Measurements from ENCODE around the gene FYB1. TPM values are rescaled to one million over a fixed set of nuclear protein-coding genes. Genes with fewer than 3 reads are reported as not detected.

FYB1 gene
- total RNA-seq, 1 experiment from 2014 or later: 10.5 TPM

DNA sequence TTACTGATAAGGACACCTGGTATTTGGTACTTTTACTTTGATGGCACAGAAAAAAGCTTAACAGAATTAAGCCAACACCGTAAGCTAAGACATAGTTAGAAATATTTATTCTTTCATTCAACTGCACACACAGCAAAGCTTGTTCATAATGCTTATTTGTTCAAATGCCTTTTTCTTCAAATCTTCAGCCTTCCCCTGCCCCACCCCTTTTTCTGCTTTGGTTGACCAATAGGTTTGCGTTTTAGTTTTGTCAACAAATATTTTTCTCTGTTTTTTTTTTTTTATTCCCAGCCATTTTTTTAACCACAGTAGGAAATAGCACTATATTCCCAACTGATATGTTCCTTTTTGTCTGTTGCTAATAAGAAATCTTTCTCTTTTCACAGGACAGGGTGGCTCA lies 140.2 kb downstream of the FYB1 start:
- peaks cover 25% of the 10 kb centered on the region for H3K4me1 ChIP-seq (replicated peaks; ENCODE audit: insufficient read depth)
- no TSS peak for BruUV-seq (replicated peaks)
- peaks cover 27% of the 10 kb centered on the region for H3F3A ChIP-seq (ENCODE audit: insufficient read depth, low read depth)
- no peak overlapping the region for H3K4me2 ChIP-seq
- ChIA-PET POLR2A (ENCODE audit: unreplicated experiment) (no interaction called here), CTCF (no interaction called here)
- H3K9me3 ChIP-seq (ENCODE audit: insufficient read depth, low read depth): peaks cover 12% of the 10 kb centered on the region; the same call in 1 of the 2 replicates
- no peak overlapping the region for H3K4me3 ChIP-seq
- intact Hi-C loops (cut with micrococcal nuclease; ENCODE audit: unreplicated experiment): loop anchor here (5.0 kb wide), 1 partner anchor 232 kb away; the partner anchor contains the start of gene OSMR
- H4K20me1 ChIP-seq (ENCODE audit: insufficient read depth): no peaks in the 10 kb centered on the region
- TF ChIP-seq, protein P1, sequence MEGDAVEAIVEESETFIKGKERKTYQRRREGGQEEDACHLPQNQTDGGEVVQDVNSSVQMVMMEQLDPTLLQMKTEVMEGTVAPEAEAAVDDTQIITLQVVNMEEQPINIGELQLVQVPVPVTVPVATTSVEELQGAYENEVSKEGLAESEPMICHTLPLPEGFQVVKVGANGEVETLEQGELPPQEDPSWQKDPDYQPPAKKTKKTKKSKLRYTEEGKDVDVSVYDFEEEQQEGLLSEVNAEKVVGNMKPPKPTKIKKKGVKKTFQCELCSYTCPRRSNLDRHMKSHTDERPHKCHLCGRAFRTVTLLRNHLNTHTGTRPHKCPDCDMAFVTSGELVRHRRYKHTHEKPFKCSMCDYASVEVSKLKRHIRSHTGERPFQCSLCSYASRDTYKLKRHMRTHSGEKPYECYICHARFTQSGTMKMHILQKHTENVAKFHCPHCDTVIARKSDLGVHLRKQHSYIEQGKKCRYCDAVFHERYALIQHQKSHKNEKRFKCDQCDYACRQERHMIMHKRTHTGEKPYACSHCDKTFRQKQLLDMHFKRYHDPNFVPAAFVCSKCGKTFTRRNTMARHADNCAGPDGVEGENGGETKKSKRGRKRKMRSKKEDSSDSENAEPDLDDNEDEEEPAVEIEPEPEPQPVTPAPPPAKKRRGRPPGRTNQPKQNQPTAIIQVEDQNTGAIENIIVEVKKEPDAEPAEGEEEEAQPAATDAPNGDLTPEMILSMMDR (conservative IDR thresholded peaks at IDR 0.05): no peak
- TF ChIP-seq EZH2 (IDR thresholded peaks at IDR 0.05; ENCODE audit: low read depth): no peak
- H3K36me3 ChIP-seq (ENCODE audit: low read depth): no peaks in the 10 kb centered on the region
- H2AFZ ChIP-seq: no peak overlapping the region
- H3K9me2 ChIP-seq (ENCODE audit: insufficient read depth): 0 out of 2 replicates have a peak, but pooled peaks cover 6% of the 10 kb centered on the region
- H3K27me3 ChIP-seq (ENCODE audit: insufficient read depth, low read depth): no peaks in the 10 kb centered on the region
- no peak overlapping the region for H3K27ac ChIP-seq
- peaks cover 22% of the 10 kb centered on the region for H3K79me2 ChIP-seq (ENCODE audit: low read depth)
- DNase-seq: no peak

DNA sequence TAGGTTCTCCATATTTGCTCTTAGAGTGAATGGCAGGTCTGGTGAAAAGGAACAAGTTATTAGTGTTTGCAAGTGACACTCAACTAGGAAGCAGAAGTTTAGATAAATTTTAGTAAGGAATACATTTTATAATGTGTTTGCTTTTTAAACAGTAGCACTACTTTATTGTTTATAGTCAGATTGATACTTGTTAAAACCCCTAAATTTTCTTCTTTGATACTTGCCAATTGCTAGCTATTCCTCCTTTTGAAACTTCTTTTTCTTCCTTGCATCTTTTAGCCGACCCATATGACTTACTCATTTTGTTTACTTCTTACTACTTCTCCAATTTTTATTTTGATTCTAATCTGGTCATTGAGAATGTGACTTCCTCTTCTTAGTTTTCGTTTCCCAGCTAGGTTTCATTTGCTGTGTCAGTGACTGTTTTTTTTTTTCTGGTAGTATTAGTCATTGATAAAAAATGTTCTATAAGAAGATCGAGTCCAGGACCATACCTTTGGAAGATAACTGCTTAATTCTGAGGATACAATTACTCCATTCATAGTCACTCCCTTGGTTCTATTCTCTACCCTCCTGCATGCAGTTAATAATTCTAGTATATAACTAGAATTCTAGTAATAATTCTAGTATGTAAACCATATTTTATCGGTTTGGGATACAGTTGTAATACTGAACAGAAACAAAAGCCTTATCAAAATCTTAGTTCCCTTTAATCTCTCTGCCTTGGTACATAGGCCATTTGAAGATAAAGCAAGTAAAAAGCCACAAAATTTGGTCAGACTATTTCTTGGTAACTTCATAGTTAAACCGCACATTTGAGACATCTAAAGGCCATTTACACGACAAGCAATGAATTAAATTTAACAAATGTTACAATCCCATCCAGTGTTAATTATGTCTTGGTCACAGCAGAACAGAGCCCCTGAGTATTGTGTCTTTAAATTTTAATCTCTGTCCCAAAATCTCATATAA lies 142.3 kb downstream of the FYB1 start:
- Histone ChIP-seq H4K20me1 (ENCODE audit: insufficient read depth) (no peaks in the 10 kb centered on the region), H3K9me2 (ENCODE audit: insufficient read depth) (no peaks in the 10 kb centered on the region), H3K9me3 (ENCODE audit: insufficient read depth, low read depth) (0 out of 2 replicates have a peak, but pooled peaks cover 6% of the 10 kb centered on the region), H3K36me3 (ENCODE audit: low read depth) (peaks cover 1% of the 10 kb centered on the region; the same call in 1 of the 2 replicates), H3F3A (ENCODE audit: insufficient read depth, low read depth) (peaks cover 41% of the 10 kb centered on the region), H3K27ac (peak overlapping the region; percentile 96), H3K79me2 (ENCODE audit: low read depth) (peaks cover 41% of the 10 kb centered on the region), H3K4me1 (replicated peaks; ENCODE audit: insufficient read depth) (peaks cover 33% of the 10 kb centered on the region), H3K27me3 (ENCODE audit: insufficient read depth, low read depth) (no peaks in the 10 kb centered on the region), H2AFZ (peak overlapping the region; percentile 1; the same call in 1 of the 2 replicates), H3K4me2 (peak overlapping the region; percentile 97), H3K4me3 (peak overlapping the region; percentile 93; the same call in 1 of the 2 replicates)
- BruUV-seq (replicated peaks): no TSS peak
- DNase-seq: peak in 1 of 2 experiments; percentile 96
- intact Hi-C loops (cut with micrococcal nuclease; ENCODE audit: unreplicated experiment): loop anchor here (1.0 to 5.0 kb wide), 6 partner anchors 16 to 230 kb away; partner anchors contain the start of genes FYB1 and OSMR
- POLR2A ChIA-PET (ENCODE audit: unreplicated experiment): interaction anchor here (0.5 to 0.8 kb wide), 9 partner anchors 61 to 1693 kb away, joined by 3 to 19 read pairs (median 3); partner anchors contain the start of gene FYB1
- TF ChIP-seq EZH2 (IDR thresholded peaks at IDR 0.05; ENCODE audit: low read depth): no peak
- TF ChIP-seq, protein P1 (conservative IDR thresholded peaks at IDR 0.05): no peak
- CTCF ChIA-PET: interaction anchor here (0.6 to 1.1 kb wide), 6 partner anchors 19 to 119 kb away, joined by 3 to 5 read pairs (median 4); no protein-coding TSS in a partner anchor

DNA sequence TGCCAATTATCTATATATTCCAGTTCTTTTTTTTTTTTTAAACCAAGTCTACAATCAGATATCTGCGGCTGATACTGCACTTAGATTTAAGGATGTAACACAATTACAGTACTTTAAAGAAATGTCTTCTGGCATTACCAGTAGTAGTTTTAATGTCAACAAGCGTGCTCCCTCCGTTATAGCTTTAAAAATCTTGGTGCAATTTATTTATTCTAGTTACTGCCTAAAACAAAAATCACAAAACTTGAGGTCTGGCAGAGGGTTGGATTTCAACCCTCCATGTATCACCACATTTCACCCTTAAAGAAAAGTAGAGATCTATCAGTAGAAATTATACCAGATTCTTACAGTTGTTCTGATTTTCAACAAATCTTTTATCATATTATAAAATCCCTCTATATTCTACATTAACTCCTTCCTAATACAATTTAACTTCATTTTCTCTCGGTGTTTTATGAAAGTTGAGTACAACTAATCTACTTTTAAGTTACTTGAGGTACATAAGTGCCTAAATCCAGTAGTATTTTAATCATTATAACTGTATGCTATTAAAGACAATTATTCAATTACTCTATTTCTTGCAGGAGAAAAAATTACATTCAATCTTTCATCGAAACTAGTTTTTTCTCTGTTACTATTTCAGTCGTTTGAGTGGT lies 143.1 kb downstream of the FYB1 start:
- peaks cover 41% of the 10 kb centered on the region for H3F3A ChIP-seq (ENCODE audit: insufficient read depth, low read depth)
- peaks cover 50% of the 10 kb centered on the region for H3K79me2 ChIP-seq (ENCODE audit: low read depth)
- H2AFZ ChIP-seq: peak overlapping the region; percentile 1; the same call in 1 of the 2 replicates
- H3K9me3 ChIP-seq (ENCODE audit: insufficient read depth, low read depth): 0 out of 2 replicates have a peak, but pooled peaks cover 4% of the 10 kb centered on the region
- H3K4me2 ChIP-seq: peak overlapping the region; percentile 97
- no peaks in the 10 kb centered on the region for H3K9me2 ChIP-seq (ENCODE audit: insufficient read depth)
- H4K20me1 ChIP-seq (ENCODE audit: insufficient read depth): no peaks in the 10 kb centered on the region; the same call in 1 of the 2 replicates
- POLR2A ChIA-PET (ENCODE audit: unreplicated experiment): interaction anchor here (0.5 to 0.8 kb wide), 7 partner anchors 62 to 1694 kb away, joined by 3 to 19 read pairs (median 5); partner anchors contain the start of gene FYB1
- no TSS peak for BruUV-seq (replicated peaks)
- H3K27me3 ChIP-seq (ENCODE audit: insufficient read depth, low read depth): no peaks in the 10 kb centered on the region
- CTCF ChIA-PET: interaction anchor here (0.6 to 1.1 kb wide), 7 partner anchors 16 to 120 kb away, joined by 3 to 5 read pairs (median 3); no protein-coding TSS in a partner anchor
- H3K4me3 ChIP-seq: peak overlapping the region; percentile 93; the same call in 1 of the 2 replicates
- H3K36me3 ChIP-seq (ENCODE audit: low read depth): peaks cover 6% of the 10 kb centered on the region
- DNase-seq: no peak
- intact Hi-C loops (cut with micrococcal nuclease; ENCODE audit: unreplicated experiment): loop anchor here (1.0 to 5.0 kb wide), 4 partner anchors 17 to 229 kb away; partner anchors contain the start of genes FYB1 and OSMR
- peaks cover 41% of the 10 kb centered on the region for H3K4me1 ChIP-seq (replicated peaks; ENCODE audit: insufficient read depth)
- H3K27ac ChIP-seq: peak overlapping the region; percentile 96
- TF ChIP-seq, protein P1 (conservative IDR thresholded peaks at IDR 0.05): no peak
- TF ChIP-seq EZH2 (IDR thresholded peaks at IDR 0.05; ENCODE audit: low read depth): no peak
